Measurements from ENCODE around the gene TFF2.

DNA sequence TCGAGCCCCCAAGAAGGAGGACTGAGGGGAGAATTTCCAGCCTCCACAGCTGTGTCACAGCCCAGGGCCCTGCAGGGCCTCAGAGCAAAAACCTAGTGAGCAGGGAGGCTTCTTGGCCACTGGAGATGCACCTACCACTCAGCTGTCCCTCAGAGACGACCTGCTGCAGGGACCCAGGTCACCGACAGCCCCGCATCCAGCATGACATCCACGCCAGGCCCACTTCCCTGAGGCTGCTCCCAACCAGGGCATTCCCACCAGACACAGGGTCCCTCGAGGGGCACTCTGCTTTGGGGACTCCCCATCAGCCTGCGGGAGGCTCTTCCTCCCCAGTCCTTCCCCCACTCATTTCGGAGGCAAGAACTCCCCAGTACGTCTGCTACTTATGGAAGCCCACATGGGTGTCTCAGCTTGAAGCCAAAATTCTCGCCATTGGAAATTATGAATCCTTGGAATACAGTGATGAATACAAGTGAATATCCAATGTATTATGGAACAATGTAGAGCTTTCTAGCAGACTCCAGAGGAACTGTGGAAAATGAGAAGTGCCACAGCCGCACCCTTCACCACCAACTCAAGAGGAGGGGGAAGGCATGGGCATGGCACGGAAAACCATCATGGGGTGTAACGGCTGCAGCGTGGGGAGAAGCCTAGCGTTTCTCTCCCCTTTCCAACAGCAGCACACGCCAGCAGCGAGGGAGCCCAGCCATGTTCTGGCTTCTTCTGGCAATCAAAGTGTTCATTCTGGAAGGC is 42.5 kb downstream of the TFF2 start:
- TF ChIP-seq, protein P1, sequence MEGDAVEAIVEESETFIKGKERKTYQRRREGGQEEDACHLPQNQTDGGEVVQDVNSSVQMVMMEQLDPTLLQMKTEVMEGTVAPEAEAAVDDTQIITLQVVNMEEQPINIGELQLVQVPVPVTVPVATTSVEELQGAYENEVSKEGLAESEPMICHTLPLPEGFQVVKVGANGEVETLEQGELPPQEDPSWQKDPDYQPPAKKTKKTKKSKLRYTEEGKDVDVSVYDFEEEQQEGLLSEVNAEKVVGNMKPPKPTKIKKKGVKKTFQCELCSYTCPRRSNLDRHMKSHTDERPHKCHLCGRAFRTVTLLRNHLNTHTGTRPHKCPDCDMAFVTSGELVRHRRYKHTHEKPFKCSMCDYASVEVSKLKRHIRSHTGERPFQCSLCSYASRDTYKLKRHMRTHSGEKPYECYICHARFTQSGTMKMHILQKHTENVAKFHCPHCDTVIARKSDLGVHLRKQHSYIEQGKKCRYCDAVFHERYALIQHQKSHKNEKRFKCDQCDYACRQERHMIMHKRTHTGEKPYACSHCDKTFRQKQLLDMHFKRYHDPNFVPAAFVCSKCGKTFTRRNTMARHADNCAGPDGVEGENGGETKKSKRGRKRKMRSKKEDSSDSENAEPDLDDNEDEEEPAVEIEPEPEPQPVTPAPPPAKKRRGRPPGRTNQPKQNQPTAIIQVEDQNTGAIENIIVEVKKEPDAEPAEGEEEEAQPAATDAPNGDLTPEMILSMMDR (IDR thresholded peaks at IDR 0.05) = no peak
- TF ChIP-seq POLR2A (IDR thresholded peaks at IDR 0.05) = no peak
- no peak for TF ChIP-seq POLR2AphosphoS5 (IDR thresholded peaks at IDR 0.05; ENCODE audit: insufficient read depth in 1 of 2, low read depth in 1 of 2)

All from vagina (tissue), 2 donors.